H1 (cell line): ENCODE data around the gene MILR1. TPM values are rescaled to one million over a fixed set of nuclear protein-coding genes. Genes with fewer than 3 reads are reported as not detected.

Experiments
- CTCF ChIA-PET: fragments of 300-600 bp; sonication (Branson Sonifier 250); formaldehyde crosslinking; loops from one replicate; lab custom pipeline; 2021; ENCODE audit not compliant: partially characterized antibody; lab: Charles Lee
- POLR2A ChIA-PET: fragments of 300-600 bp; sonication (Branson Sonifier 250); formaldehyde crosslinking; loops from one replicate; lab custom pipeline; 2021; ENCODE audit warnings: inconsistent platforms; ENCODE audit not compliant: partially characterized antibody; lab: Charles Lee
- DNase-seq, 2 experiments: peaks; one replicate each; pipeline versions ENCODE4 v3.0.0 to v3.0.0-alpha.2; 2010 to 2022; ENCODE audit warnings: low spot score in 2 of 2, low read depth in 1 of 2, mixed read lengths in 1 of 2
- FAIRE-seq: peaks from 2 replicates; lab custom pipeline; 2011; peaks lifted over from hg19 to GRCh38; lab: Jason Lieb, UNC
- H2AFZ ChIP-seq: 2 replicates; pipeline ENCODE4 v1.8.1; 2012; ENCODE audit warnings: low read length, inconsistent platforms
- H2AK5ac ChIP-seq: 2 replicates; pipeline ENCODE4 v1.6.1; 2013; ENCODE audit warnings: low read depth, low read length
- H2BK120ac ChIP-seq: replicated peaks from 2 replicates; pipeline ENCODE3; 2013; ENCODE audit warnings: low read depth, low read length, inconsistent platforms
- H2BK12ac ChIP-seq: 2 replicates; pipeline ENCODE4 v1.6.1; 2013; ENCODE audit warnings: low read depth, low read length
- H2BK15ac ChIP-seq: 2 replicates; pipeline ENCODE4 v1.6.1; 2013; ENCODE audit warnings: low read length
- H2BK20ac ChIP-seq: 2 replicates; pipeline ENCODE4 v1.6.1; 2013; ENCODE audit warnings: low read length
- H2BK5ac ChIP-seq: 2 replicates; pipeline ENCODE4 v1.6.1; 2013; ENCODE audit warnings: low read depth, low read length
- H3K14ac ChIP-seq: 2 replicates; pipeline ENCODE4 v1.6.1; 2013; ENCODE audit warnings: inconsistent platforms; ENCODE audit not compliant: insufficient read length
- H3K18ac ChIP-seq: 2 replicates; pipeline ENCODE4 v1.6.1; 2013; ENCODE audit warnings: low read length; ENCODE audit errors: extremely low read depth
- H3K23ac ChIP-seq: 2 replicates; pipeline ENCODE4 v1.6.1; 2013; ENCODE audit warnings: inconsistent platforms; ENCODE audit not compliant: insufficient read length
- H3K23me2 ChIP-seq: 2 replicates; pipeline ENCODE4 v1.6.1; 2013; ENCODE audit warnings: low read depth, low read length
- H3K27ac ChIP-seq: 2 replicates; pipeline ENCODE4 v1.6.1; 2011; ENCODE audit warnings: low read depth, low read length, inconsistent platforms
- H3K27me3 ChIP-seq, 4 experiments: replicated peaks in 1 of 4; 1 replicate in 1 of 4; 2 replicates in 3 of 4; pipeline versions ENCODE4 v1.6.1 to v1.8.1; 2011 to 2013; ENCODE audit warnings: low read length in 3 of 4, mild to moderate bottlenecking in 3 of 4, inconsistent platforms in 2 of 4, mixed read lengths in 2 of 4, moderate library complexity in 1 of 4; ENCODE audit not compliant: control insufficient read depth in 3 of 4, insufficient read depth in 3 of 4; ENCODE audit errors: extremely low read depth in 1 of 4
- H3K36me3 ChIP-seq, 4 experiments: 2 replicates each; pipeline versions ENCODE4 v1.6.1 to v1.8.1; 2011 to 2013; ENCODE audit warnings: mild to moderate bottlenecking in 4 of 4, low read length in 3 of 4, moderate library complexity in 2 of 4, control low read depth in 1 of 4, inconsistent platforms in 1 of 4; ENCODE audit not compliant: insufficient read depth in 4 of 4, control insufficient read depth in 2 of 4
- H3K4ac ChIP-seq: replicated peaks from 2 replicates; pipeline ENCODE3; 2013; ENCODE audit warnings: low read length, low read depth, mixed read lengths, inconsistent platforms; ENCODE audit not compliant: insufficient read length
- H3K4me1 ChIP-seq, 4 experiments: replicated peaks in 1 of 4; 1 replicate in 1 of 4; 2 replicates in 3 of 4; pipeline versions ENCODE4 v1.6.1 to v1.8.1; 2011 to 2013; ENCODE audit warnings: low read length in 3 of 4, inconsistent platforms in 2 of 4, mixed read lengths in 1 of 4; ENCODE audit not compliant: insufficient read depth in 4 of 4, control insufficient read depth in 3 of 4
- H3K4me2 ChIP-seq, 2 experiments: 2 replicates each; pipeline versions ENCODE4 v1.6.1 to v1.8.1; 2011 to 2013; ENCODE audit warnings: low read depth in 2 of 2, low read length in 2 of 2, control low read depth in 1 of 2, inconsistent platforms in 1 of 2, mild to moderate bottlenecking in 1 of 2; ENCODE audit not compliant: insufficient read depth in 1 of 2
- H3K4me3 ChIP-seq, 4 experiments: fragments of 200-600, 300-600 bp in 1 of 4; sonication (generic), shearing (Covaris generic), sonication (Bioruptor Twin) in 1 of 4; 2 replicates each; pipeline versions ENCODE4 v1.5.1 to v1.8.1; 2011 to 2016; ENCODE audit warnings: low read length in 4 of 4, low read depth in 3 of 4, control low read depth in 2 of 4, inconsistent platforms in 2 of 4, mild to moderate bottlenecking in 2 of 4, mixed read lengths in 1 of 4, moderate library complexity in 1 of 4; ENCODE audit not compliant: insufficient read depth in 2 of 4; ENCODE audit errors: extremely low read depth in 1 of 4
- H3K56ac ChIP-seq: replicated peaks from 2 replicates; pipeline ENCODE3; 2013; ENCODE audit warnings: low read depth, mild to moderate bottlenecking, mixed read lengths, low read length, inconsistent platforms; ENCODE audit not compliant: insufficient read length
- H3K79me1 ChIP-seq: 2 replicates; pipeline ENCODE4 v1.6.1; 2013; ENCODE audit warnings: low read depth, low read length, control low read depth
- H3K79me2 ChIP-seq, 2 experiments: 2 replicates each; pipeline versions ENCODE4 v1.6.1 to v1.8.1; 2012 to 2013; ENCODE audit warnings: low read length in 2 of 2, mild to moderate bottlenecking in 2 of 2, inconsistent platforms in 1 of 2; ENCODE audit not compliant: insufficient read depth in 2 of 2, control insufficient read depth in 1 of 2
- H3K9ac ChIP-seq, 4 experiments: replicated peaks in 1 of 4; 1 replicate in 1 of 4; 2 replicates in 3 of 4; pipeline versions ENCODE4 v1.6.1 to v1.8.1; 2011 to 2013; ENCODE audit warnings: low read depth in 3 of 4, low read length in 3 of 4, control low read depth in 2 of 4, mild to moderate bottlenecking in 2 of 4, moderate library complexity in 2 of 4, inconsistent platforms in 1 of 4; ENCODE audit errors: extremely low read depth in 1 of 4
- H3K9me3 ChIP-seq, 2 experiments: 2 replicates each; pipeline versions ENCODE4 v1.6.1 to v1.8.1; 2012 to 2013; ENCODE audit warnings: mild to moderate bottlenecking in 2 of 2, moderate library complexity in 2 of 2, control low read depth in 1 of 2, inconsistent platforms in 1 of 2, low read depth in 1 of 2, low read length in 1 of 2, mixed read lengths in 1 of 2; ENCODE audit not compliant: insufficient read depth in 2 of 2
- H4K20me1 ChIP-seq, 2 experiments: replicated peaks in 1 of 2; 2 replicates each; pipeline versions ENCODE3 to v1.8.1; 2011 to 2013; ENCODE audit warnings: inconsistent platforms in 2 of 2, low read length in 2 of 2, mild to moderate bottlenecking in 1 of 2; ENCODE audit not compliant: insufficient read depth in 2 of 2, control insufficient read depth in 1 of 2
- H4K5ac ChIP-seq: 2 replicates; pipeline ENCODE4 v1.6.1; 2013; ENCODE audit warnings: low read length, low read depth, mixed read lengths, inconsistent platforms; ENCODE audit not compliant: insufficient read length
- H4K8ac ChIP-seq: 2 replicates; pipeline ENCODE4 v1.8.0; 2013; ENCODE audit warnings: mild to moderate bottlenecking, moderate library complexity, low read length, inconsistent platforms; ENCODE audit not compliant: insufficient read depth; ENCODE audit errors: extremely low read depth
- H4K91ac ChIP-seq: replicated peaks from 2 replicates; pipeline ENCODE3; 2013; ENCODE audit warnings: low read length, mixed read lengths, inconsistent platforms; ENCODE audit not compliant: insufficient read length
- BRCA1 ChIP-seq: IDR thresholded peaks from 2 replicates; pipeline ENCODE4 v1.6.1; 2012; ENCODE audit warnings: low read depth, low read length, improper control_type of control experiment
- CBX5 ChIP-seq: fragments of 300-800, 300-1000 bp; sonication (generic); IDR thresholded peaks from 2 replicates; pipeline ENCODE4 v1.7.1; 2016; ENCODE audit warnings: antibody characterized with exemption, low read length, low read depth
- POLR2AphosphoS5 ChIP-seq: IDR thresholded peaks from 2 replicates; pipeline ENCODE4 v1.6.1; 2011; ENCODE audit warnings: low read depth, low read length
- WGBS, 2 experiments: shearing (Covaris generic) in 1 of 2; methylation state at CpG; one replicate each; pipeline versions ENCODE4 v1.1.6 to v1.1.7; 2013 to 2015; ENCODE audit warnings: low lambda C conversion rate in 2 of 2, mixed read lengths in 2 of 2, inconsistent platforms in 1 of 2, low coverage in 1 of 2, missing lambda C conversion rate in 1 of 2; ENCODE audit not compliant: insufficient replicate concordance in 2 of 2, insufficient coverage in 1 of 2, insufficient read length in 1 of 2; ENCODE audit errors: extremely low coverage in 1 of 2, missing lambda C conversion rate in 1 of 2; 5-methylcytosine and 5-hydroxymethylcytosine counted together
- polyA plus RNA-seq, 7 experiments: library from polyadenylated mRNA; depleted of rRNA in 3 of 7; stranded (reverse) in 5 of 7; unstranded in 2 of 7; fragments of >200 nt in 5 of 7; fragments of 200-250 nt in 2 of 7; gene quantifications; 1 replicate in 5 of 7; 2 replicates in 1 of 7; 4 replicates in 1 of 7; pipeline versions ENCODE4 v1.2.1 to v1.2.3, GENCODE V29; 2011 to 2013; ENCODE audit warnings: missing spikeins in 2 of 7, mixed read lengths in 2 of 7
- total RNA-seq: library from RNA; stranded (reverse); fragmentation: NEBNext Ultra II Directional; extraction: Animal tissue kit (Norgen Biotek cat#: 25700); gene quantifications from 2 replicates; pipeline ENCODE4 v1.2.1, GENCODE V29; 2021

MILR1 gene
- total and polyA plus RNA-seq, 2 of the 8 experiments (the other 6 are each of a cell fraction or from before 2014, with no cell fraction given) = not detected

DNA sequence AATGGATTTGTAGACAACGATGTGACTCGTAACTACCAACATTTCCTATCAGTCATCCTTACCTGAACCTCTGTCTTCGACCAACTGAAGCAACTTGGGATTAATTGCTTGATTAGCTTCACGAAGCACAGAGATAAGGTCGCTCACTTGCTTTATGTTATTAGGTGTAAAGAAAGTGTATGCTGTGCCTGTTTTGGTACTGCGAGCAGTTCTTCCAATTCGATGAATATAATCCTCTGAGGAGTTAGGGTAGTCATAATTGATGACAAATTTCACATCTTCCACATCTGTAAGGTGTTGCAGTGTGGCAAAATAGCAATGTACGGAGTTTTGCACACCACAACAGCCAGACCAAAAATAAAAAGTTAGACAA, 51.6 kb downstream of the MILR1 start:
- Histone ChIP-seq H3K23ac (no peak overlapping the region), H2AFZ (no peak overlapping the region), H3K79me2 (peaks cover 21 to 66% of the 10 kb centered on the region in 2 experiments), H2BK15ac (no peak overlapping the region), H3K23me2 (peaks cover 6% of the 10 kb centered on the region), H3K4me2 (no peak overlapping the region; a peak in 1 of 4 replicates), H4K8ac (peak overlapping the region; percentile 93; the same call in 1 of the 2 replicates), H4K91ac (no peak overlapping the region), H3K4me1 (peaks cover 0 to 7% (median 4%) of the 10 kb centered on the region in 4 experiments; a peak in 4 of 7 replicates), H2BK12ac (no peak overlapping the region), H3K79me1 (peaks cover 6% of the 10 kb centered on the region), H3K4me3 (no peak overlapping the region), H3K9ac (no peak overlapping the region; a peak in 1 of 7 replicates), H4K5ac (no peak overlapping the region), H3K14ac (no peak overlapping the region), H2BK20ac (no peak overlapping the region), H3K9me3 (no peaks in the 10 kb centered on the region), H3K56ac (no peak overlapping the region), H3K4ac (no peak overlapping the region), H3K27me3 (no peaks in the 10 kb centered on the region), H2BK120ac (no peak overlapping the region), H4K20me1 (peaks cover 16 to 23% of the 10 kb centered on the region in 2 experiments), H3K27ac (no peak overlapping the region), H2BK5ac (no peak overlapping the region), H2AK5ac (no peak overlapping the region), H3K18ac (no peak overlapping the region), H3K36me3 (peaks cover 47 to 75% (median 55%) of the 10 kb centered on the region in 4 experiments)
- FAIRE-seq (no peak), DNase-seq (no peak)
- 0 out of 2 replicates have a peak, but pooled peaks have one; percentile 10 for TF ChIP-seq POLR2AphosphoS5
- no peak for TF ChIP-seq CBX5
- TF ChIP-seq BRCA1 = no peak
- CTCF ChIA-PET = interaction anchor here (2.2 kb wide), 1 partner anchor 81 kb away, joined by 8 read pairs; no protein-coding TSS in a partner anchor
- POLR2A ChIA-PET = interaction anchor here (1.1 to 6.9 kb wide), 6 partner anchors 10 to 80 kb away, joined by 3 to 56 read pairs (median 5); no protein-coding TSS in a partner anchor
- WGBS, 2 experiments = 93% methylated on average over 8 of the region's 8 CpGs; no CpG with 5 or more reads in 1 of the 2 experiments
